HEK293T (cell line): ENCODE measurements around the gene POLG.

Experiments used
- ARNT ChIP-seq: fragments of 450-650 bp; IDR thresholded peaks from 2 replicates; pipeline ENCODE4 v1.6.1; 2017; ENCODE audit warnings: mild to moderate bottlenecking
- BHLHE40 ChIP-seq: fragments of 450-650 bp; IDR thresholded peaks from 2 replicates; pipeline ENCODE4 v1.6.1; 2016; ENCODE audit warnings: mild to moderate bottlenecking, moderate library complexity, borderline replicate concordance
- FOXK2 ChIP-seq: fragments of 450-650 bp; IDR thresholded peaks from 2 replicates; pipeline ENCODE4 v1.6.1; 2016; ENCODE audit warnings: mild to moderate bottlenecking
- FOXM1 ChIP-seq: fragments of 450-650 bp; IDR thresholded peaks from 2 replicates; pipeline ENCODE4 v1.6.1; 2017; ENCODE audit warnings: mild to moderate bottlenecking, borderline replicate concordance
- HDGF ChIP-seq: fragments of 450-650 bp; IDR thresholded peaks from 2 replicates; pipeline ENCODE4 v1.6.1; 2017; ENCODE audit warnings: antibody characterized with exemption, borderline replicate concordance
- L3MBTL2 ChIP-seq: fragments of 450-650 bp; conservative IDR thresholded peaks from 2 replicates; pipeline ENCODE4 v1.6.1; 2016; ENCODE audit warnings: mild to moderate bottlenecking
- LEF1 ChIP-seq: fragments of 450-650 bp; IDR thresholded peaks from 2 replicates; pipeline ENCODE4 v1.6.1; 2017; ENCODE audit warnings: mild to moderate bottlenecking, borderline replicate concordance
- NFRKB ChIP-seq: fragments of 450-650 bp; IDR thresholded peaks from 2 replicates; pipeline ENCODE4 v1.6.1; 2016; ENCODE audit warnings: mild to moderate bottlenecking, moderate library complexity
- SP1 ChIP-seq: fragments of 450-650 bp; IDR thresholded peaks from 2 replicates; pipeline ENCODE4 v1.6.1; 2017
- SUZ12 ChIP-seq: fragments of 450-650 bp; IDR thresholded peaks from 2 replicates; pipeline ENCODE4 v1.6.1; 2016; ENCODE audit warnings: mild to moderate bottlenecking
- ZNF384 ChIP-seq: fragments of 450-650 bp; IDR thresholded peaks from 2 replicates; pipeline ENCODE4 v1.6.1; 2016

DNA sequence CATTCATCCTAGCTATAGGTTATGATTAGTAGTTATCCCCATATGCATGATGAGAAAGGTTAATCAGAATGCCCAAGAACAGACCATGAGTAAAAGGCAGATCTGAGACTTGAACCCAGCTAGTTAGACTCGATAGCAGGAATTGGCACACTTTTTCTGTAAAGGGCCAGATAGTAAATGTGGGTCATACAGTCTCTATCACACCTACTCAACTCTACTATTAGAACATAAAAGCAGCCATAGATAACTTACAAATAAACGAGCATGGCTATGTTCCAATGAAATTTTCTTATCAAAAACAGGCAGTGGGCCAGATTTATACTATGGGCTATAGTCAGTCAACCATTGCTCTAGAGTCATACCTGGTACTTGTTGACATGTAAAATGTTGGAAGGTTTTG lies 24.6 kb downstream of the POLG start:
- TF ChIP-seq BHLHE40, result no peak
- no peak for TF ChIP-seq ARNT
- no peak for TF ChIP-seq SP1
- no peak for TF ChIP-seq ZNF384
- TF ChIP-seq L3MBTL2, result no peak
- no peak for TF ChIP-seq NFRKB
- no peak for TF ChIP-seq FOXM1
- TF ChIP-seq SUZ12, result no peak
- no peak for TF ChIP-seq HDGF
- TF ChIP-seq FOXK2, result no peak
- no peak for TF ChIP-seq LEF1
